ENCODE data around the gene SMIM21.

SMIM21 gene

GRCh38 chr18:75427603-75428002, at the start of gene SMIM21:
Gene SMIM21, minus strand, starts transcription at chr18:75427703. Its CDS starts 140 bp downstream, at chr18:75427563.
- no peak for DNase-seq

- no peak for DNase-seq
Measured at GRCh38 chr18:75475228-75475627, 47.7 kb upstream of the SMIM21 start.

- DNase-seq, result no peak
Measured at GRCh38 chr18:75474332-75474731, 46.8 kb upstream of the SMIM21 start.

- DNase-seq, result no peak
Measured at GRCh38 chr18:75473316-75473715, 45.8 kb upstream of the SMIM21 start.

- no peak for DNase-seq
Measured at GRCh38 chr18:75472906-75473305, 45.4 kb upstream of the SMIM21 start.

- DNase-seq, result no peak
Measured at GRCh38 chr18:75472396-75472795, 44.9 kb upstream of the SMIM21 start.

GRCh38 chr18:75471850-75472249, 44.3 kb upstream of the SMIM21 start:
- no peak for DNase-seq

- no peak for DNase-seq
Measured at GRCh38 chr18:75467851-75468250, 40.3 kb upstream of the SMIM21 start.

- DNase-seq, result no peak
Measured at GRCh38 chr18:75467281-75467795, 39.8 kb upstream of the SMIM21 start.

- no peak for DNase-seq
Measured at GRCh38 chr18:75464356-75464755, 36.9 kb upstream of the SMIM21 start.

GRCh38 chr18:75462178-75462832, 34.8 kb upstream of the SMIM21 start:
- DNase-seq, result no peak

- DNase-seq, result no peak
Measured at GRCh38 chr18:75456199-75456631, 28.7 kb upstream of the SMIM21 start.

- no peak for DNase-seq
Measured at GRCh38 chr18:75455249-75456198, 28.0 kb upstream of the SMIM21 start.

GRCh38 chr18:75454022-75454795, 26.7 kb upstream of the SMIM21 start:
- DNase-seq, result no peak

GRCh38 chr18:75450906-75451305, 23.4 kb upstream of the SMIM21 start:
- no peak for DNase-seq

GRCh38 chr18:75441896-75442295, 14.4 kb upstream of the SMIM21 start:
- no peak for DNase-seq

- no peak for DNase-seq
Measured at GRCh38 chr18:75439348-75439747, 11.8 kb upstream of the SMIM21 start.

- DNase-seq, result no peak
Measured at GRCh38 chr18:75438891-75439290, 11.4 kb upstream of the SMIM21 start.

- DNase-seq, result no peak
Measured at GRCh38 chr18:75437979-75438378, 10.5 kb upstream of the SMIM21 start.

- no peak for DNase-seq
Measured at GRCh38 chr18:75433098-75433497, 5.6 kb upstream of the SMIM21 start.

- no peak for DNase-seq
Measured at GRCh38 chr18:75429975-75430374, 2.5 kb upstream of the SMIM21 start.

GRCh38 chr18:75428490-75428889, 987 bp upstream of the SMIM21 start:
- no peak for DNase-seq

GRCh38 chr18:75422341-75422910, 5.1 kb downstream of the SMIM21 start:
- DNase-seq, result no peak

Measured in NCI-H748 treated with DMSO at 0.1 percent for 48 hours (cell line).